ENCODE results near the gene GNE.

Gene GNE

GRCh38 chr9:36207546-36208012 is 50.7 kb downstream of the GNE start:
- Histone ChIP-seq H3K27me3 (ENCODE audit: control insufficient read depth, insufficient read depth, low read length) (no peaks in the 10 kb centered on the region), H3K79me2 (peaks cover 9% of the 10 kb centered on the region), H3K4me2 (ENCODE audit: low read length) (no peak overlapping the region), H3K27ac (no peak overlapping the region), H2AFZ (no peak overlapping the region), H3K4me1 (no peaks in the 10 kb centered on the region), H3K9ac (no peak overlapping the region), H3K4me3 (ENCODE audit: low read depth, low read length) (no peak overlapping the region), H3K36me3 (ENCODE audit: control insufficient read depth, insufficient read depth, low read length) (no peaks in the 10 kb centered on the region), H3K9me3 (ENCODE audit: control insufficient read depth, low read length) (no peaks in the 10 kb centered on the region)
- TF ChIP-seq CTCF (IDR thresholded peaks at IDR 0.05) = no peak

GRCh38 chr9:36207016-36207415 is 51.2 kb downstream of the GNE start:
- Histone ChIP-seq H3K4me1 (no peaks in the 10 kb centered on the region), H3K4me3 (ENCODE audit: low read depth, low read length) (no peak overlapping the region), H3K9me3 (ENCODE audit: control insufficient read depth, low read length) (no peaks in the 10 kb centered on the region), H3K9ac (no peak overlapping the region), H3K27ac (no peak overlapping the region), H2AFZ (no peak overlapping the region), H3K4me2 (ENCODE audit: low read length) (no peak overlapping the region), H3K36me3 (ENCODE audit: control insufficient read depth, insufficient read depth, low read length) (no peaks in the 10 kb centered on the region), H3K79me2 (peaks cover 9% of the 10 kb centered on the region), H3K27me3 (ENCODE audit: control insufficient read depth, insufficient read depth, low read length) (no peaks in the 10 kb centered on the region)
- no peak for TF ChIP-seq CTCF (IDR thresholded peaks at IDR 0.05)

GRCh38 chr9:36204906-36205547 is 53.2 kb downstream of the GNE start:
- H3K4me1 ChIP-seq = no peaks in the 10 kb centered on the region
- H3K9ac ChIP-seq = no peak overlapping the region
- no peaks in the 10 kb centered on the region for H3K9me3 ChIP-seq (ENCODE audit: control insufficient read depth, low read length)
- no peak overlapping the region for H2AFZ ChIP-seq
- no peak for TF ChIP-seq CTCF (IDR thresholded peaks at IDR 0.05)
- H3K4me2 ChIP-seq (ENCODE audit: low read length) = no peak overlapping the region
- no peaks in the 10 kb centered on the region for H3K27me3 ChIP-seq (ENCODE audit: control insufficient read depth, insufficient read depth, low read length)
- no peak overlapping the region for H3K27ac ChIP-seq
- H3K79me2 ChIP-seq = peaks cover 9% of the 10 kb centered on the region
- no peak overlapping the region for H3K4me3 ChIP-seq (ENCODE audit: low read depth, low read length)
- no peaks in the 10 kb centered on the region for H3K36me3 ChIP-seq (ENCODE audit: control insufficient read depth, insufficient read depth, low read length)

GRCh38 chr9:36194326-36195000 is 63.8 kb downstream of the GNE start:
- Histone ChIP-seq H3K9ac (no peak overlapping the region), H3K27ac (no peak overlapping the region), H3K4me1 (peaks cover 5% of the 10 kb centered on the region), H3K27me3 (ENCODE audit: control insufficient read depth, insufficient read depth, low read length) (no peaks in the 10 kb centered on the region), H2AFZ (no peak overlapping the region), H3K79me2 (peaks cover 25% of the 10 kb centered on the region), H3K4me2 (ENCODE audit: low read length) (no peak overlapping the region), H3K4me3 (ENCODE audit: low read depth, low read length) (no peak overlapping the region), H3K9me3 (ENCODE audit: control insufficient read depth, low read length) (no peaks in the 10 kb centered on the region), H3K36me3 (ENCODE audit: control insufficient read depth, insufficient read depth, low read length) (no peaks in the 10 kb centered on the region)
- no peak for TF ChIP-seq CTCF (IDR thresholded peaks at IDR 0.05)

Data from parathyroid adenoma (tissue), 2 donors.